Raji (cell line): ENCODE results near the gene FOXP1.

Experiments
- POLR2A ChIP-seq: IDR thresholded peaks from 2 replicates; pipeline ENCODE4 v1.6.1; 2011; ENCODE audit warnings: low read depth, low read length, control low read depth; ENCODE audit not compliant: insufficient read depth

Gene FOXP1

GRCh38 chr3:71346061-71346460 is 237.5 kb downstream of the FOXP1 start:
- no peak for TF ChIP-seq POLR2A

GRCh38 chr3:71345429-71346040 is 238.0 kb downstream of the FOXP1 start:
- TF ChIP-seq POLR2A: no peak

GRCh38 chr3:71341721-71342120 is 241.8 kb downstream of the FOXP1 start:
- no peak for TF ChIP-seq POLR2A

- no peak for TF ChIP-seq POLR2A
Measured at GRCh38 chr3:71339049-71339448, 244.5 kb downstream of the FOXP1 start.

GRCh38 chr3:71332813-71333212 is 250.7 kb downstream of the FOXP1 start:
- no peak for TF ChIP-seq POLR2A

- no peak for TF ChIP-seq POLR2A
Measured at GRCh38 chr3:71330909-71331308, 252.6 kb downstream of the FOXP1 start.

- TF ChIP-seq POLR2A: no peak
Measured at GRCh38 chr3:71330505-71330904, 253.0 kb downstream of the FOXP1 start.

- TF ChIP-seq POLR2A: no peak
Measured at GRCh38 chr3:71329817-71330216, 253.7 kb downstream of the FOXP1 start.

GRCh38 chr3:71328926-71329325 is 254.6 kb downstream of the FOXP1 start:
- TF ChIP-seq POLR2A: no peak

GRCh38 chr3:71327936-71328335 is 255.6 kb downstream of the FOXP1 start:
- TF ChIP-seq POLR2A: no peak

- TF ChIP-seq POLR2A: no peak
Measured at GRCh38 chr3:71325715-71326114, 257.8 kb downstream of the FOXP1 start.

GRCh38 chr3:71323558-71323957 is 260.0 kb downstream of the FOXP1 start:
- TF ChIP-seq POLR2A: no peak

GRCh38 chr3:71322154-71322553 is 261.4 kb downstream of the FOXP1 start:
- TF ChIP-seq POLR2A: no peak

- TF ChIP-seq POLR2A: no peak
Measured at GRCh38 chr3:71319771-71320170, 263.8 kb downstream of the FOXP1 start.

GRCh38 chr3:71318458-71318827 is 265.1 kb downstream of the FOXP1 start:
- no peak for TF ChIP-seq POLR2A

- TF ChIP-seq POLR2A: no peak
Measured at GRCh38 chr3:71317749-71318457, 265.6 kb downstream of the FOXP1 start.

GRCh38 chr3:71317140-71317539 is 266.4 kb downstream of the FOXP1 start:
- TF ChIP-seq POLR2A: no peak
